SJSA1 (cell line): ENCODE data around the gene TBX21. TPM values are rescaled to one million over a fixed set of nuclear protein-coding genes. Genes with fewer than 3 reads are reported as not detected.
"Not testable (repeated sequence)": the region's sequence is repeated elsewhere in the genome, so short reads cannot be mapped to it uniquely, and the experiment has no call there.

Experiments
- DNase-seq, 2 experiments: peaks; one replicate each; pipeline ENCODE4 v3.0.0-alpha.2; 2015 to 2020; ENCODE audit warnings: low spot score in 2 of 2, low read depth in 1 of 2
- H3K27ac ChIP-seq: fragments of 250-450 bp; sonication (Bioruptor Pico); 2 replicates; pipeline ENCODE4 v1.5.1; 2020; ENCODE audit warnings: mild to moderate bottlenecking, moderate library complexity
- H3K27me3 ChIP-seq: fragments of 250-450 bp; sonication (Bioruptor Pico); replicated peaks from 2 replicates; pipeline ENCODE4 v1.5.1; 2020; ENCODE audit warnings: mild to moderate bottlenecking, moderate library complexity
- H3K36me3 ChIP-seq: fragments of 250-450 bp; sonication (Bioruptor Pico); 2 replicates; pipeline ENCODE4 v1.5.1; 2020; ENCODE audit warnings: mild to moderate bottlenecking
- H3K4me1 ChIP-seq: fragments of 250-450 bp; sonication (Bioruptor Pico); replicated peaks from 2 replicates; pipeline ENCODE4 v1.6.1; 2021; ENCODE audit warnings: mild to moderate bottlenecking
- H3K4me3 ChIP-seq: fragments of 250-450 bp; sonication (Bioruptor Pico); 2 replicates; pipeline ENCODE4 v1.5.1; 2020; ENCODE audit warnings: mild to moderate bottlenecking
- H3K9me3 ChIP-seq: fragments of 250-450 bp; sonication (Bioruptor Pico); replicated peaks from 2 replicates; pipeline ENCODE4 v1.5.1; 2020; ENCODE audit warnings: mild to moderate bottlenecking
- total RNA-seq: library from RNA; depleted of rRNA; stranded (reverse); fragments of >200 nt; shearing (Covaris generic); gene quantifications from 2 replicates; pipeline ENCODE4 v1.2.3, GENCODE V29; 2014

The TBX21 gene
- total RNA-seq, 1 experiment from 2014 or later: not detected

DNA sequence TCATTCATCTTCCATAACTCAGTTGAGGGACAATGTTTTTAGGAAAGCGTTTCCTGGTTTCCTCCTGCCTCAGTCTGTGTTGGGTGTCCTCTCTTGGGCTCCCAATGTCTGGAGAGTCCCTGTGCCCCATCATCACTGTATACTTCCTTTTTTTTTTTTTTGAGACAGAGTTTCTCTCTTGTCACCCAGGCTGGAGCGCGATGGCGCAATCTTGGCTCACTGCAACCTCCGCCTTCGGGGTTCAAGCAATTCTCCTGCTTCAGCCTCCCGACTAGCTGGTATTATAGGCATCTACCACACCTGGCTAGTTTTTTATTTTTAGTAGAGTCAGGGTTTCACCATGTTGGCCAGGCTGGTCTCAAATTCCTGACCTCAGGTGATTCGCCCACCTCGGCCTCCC is 40.6 kb downstream of the TBX21 start:
- not testable (repeated sequence) for DNase-seq, H3K4me1 ChIP-seq, H3K27ac ChIP-seq, H3K9me3 ChIP-seq, H3K36me3 ChIP-seq, H3K4me3 ChIP-seq
- peaks cover 33% of the 10 kb centered on the region for H3K27me3 ChIP-seq

DNA sequence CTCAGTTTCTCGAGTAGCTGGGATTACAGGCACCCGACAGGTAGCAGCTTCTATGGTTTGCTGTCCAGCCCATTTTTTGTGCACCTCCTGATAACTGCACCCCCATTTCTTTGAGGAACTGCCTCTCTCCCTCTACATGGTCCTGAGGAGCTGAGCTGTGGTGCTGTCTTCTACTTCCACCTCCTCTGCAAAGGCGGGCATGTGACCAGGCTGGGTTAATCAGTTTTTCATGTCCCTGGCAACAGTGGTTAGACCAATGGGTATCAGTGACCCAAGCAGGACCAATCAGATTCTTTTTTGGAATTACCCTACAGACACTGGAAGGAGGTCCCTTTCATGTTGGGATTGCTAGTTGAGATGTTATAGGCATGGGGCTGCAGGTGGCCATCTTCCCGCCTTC is 41.3 kb downstream of the TBX21 start:
- no peak for DNase-seq
- H3K9me3 ChIP-seq: no peaks in the 10 kb centered on the region; the same call in 1 of the 2 replicates
- no peak overlapping the region for H3K27ac ChIP-seq
- peaks cover 34% of the 10 kb centered on the region for H3K27me3 ChIP-seq
- H3K4me1 ChIP-seq: no peaks in the 10 kb centered on the region
- H3K36me3 ChIP-seq: no peaks in the 10 kb centered on the region
- no peak overlapping the region for H3K4me3 ChIP-seq

DNA sequence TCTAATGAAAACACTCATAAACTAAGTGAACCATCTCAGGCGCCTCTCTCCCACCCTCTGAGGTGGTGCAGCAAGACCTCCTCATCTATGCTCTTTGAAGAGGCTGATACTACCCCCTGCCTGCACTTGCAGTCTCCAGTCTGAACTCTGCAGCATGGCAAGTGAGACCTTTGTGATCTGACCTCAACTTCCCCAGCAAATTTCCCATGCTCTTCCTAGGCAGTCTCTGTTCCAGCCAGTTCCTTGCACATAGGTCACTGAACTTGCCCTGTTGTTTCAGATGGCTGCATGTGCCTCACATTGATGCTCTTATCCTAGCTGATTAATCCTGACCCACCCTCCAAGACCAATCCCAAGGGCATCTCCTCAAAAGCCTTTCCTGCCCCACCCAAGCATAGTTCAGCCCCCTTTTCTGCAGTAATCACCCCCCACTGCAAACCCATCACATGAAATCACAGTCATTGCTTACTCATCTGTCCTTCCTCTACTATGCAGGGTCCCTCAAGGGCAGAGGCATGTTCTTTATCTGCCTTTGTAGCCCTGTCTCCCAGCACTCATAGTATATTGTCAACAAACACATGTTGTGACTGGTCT is 42.0 kb downstream of the TBX21 start:
- Histone ChIP-seq H3K4me1 (no peaks in the 10 kb centered on the region), H3K27me3 (peaks cover 40% of the 10 kb centered on the region), H3K9me3 (no peaks in the 10 kb centered on the region; the same call in 1 of the 2 replicates), H3K27ac (no peak overlapping the region), H3K4me3 (no peak overlapping the region), H3K36me3 (no peaks in the 10 kb centered on the region)
- no peak for DNase-seq

DNA sequence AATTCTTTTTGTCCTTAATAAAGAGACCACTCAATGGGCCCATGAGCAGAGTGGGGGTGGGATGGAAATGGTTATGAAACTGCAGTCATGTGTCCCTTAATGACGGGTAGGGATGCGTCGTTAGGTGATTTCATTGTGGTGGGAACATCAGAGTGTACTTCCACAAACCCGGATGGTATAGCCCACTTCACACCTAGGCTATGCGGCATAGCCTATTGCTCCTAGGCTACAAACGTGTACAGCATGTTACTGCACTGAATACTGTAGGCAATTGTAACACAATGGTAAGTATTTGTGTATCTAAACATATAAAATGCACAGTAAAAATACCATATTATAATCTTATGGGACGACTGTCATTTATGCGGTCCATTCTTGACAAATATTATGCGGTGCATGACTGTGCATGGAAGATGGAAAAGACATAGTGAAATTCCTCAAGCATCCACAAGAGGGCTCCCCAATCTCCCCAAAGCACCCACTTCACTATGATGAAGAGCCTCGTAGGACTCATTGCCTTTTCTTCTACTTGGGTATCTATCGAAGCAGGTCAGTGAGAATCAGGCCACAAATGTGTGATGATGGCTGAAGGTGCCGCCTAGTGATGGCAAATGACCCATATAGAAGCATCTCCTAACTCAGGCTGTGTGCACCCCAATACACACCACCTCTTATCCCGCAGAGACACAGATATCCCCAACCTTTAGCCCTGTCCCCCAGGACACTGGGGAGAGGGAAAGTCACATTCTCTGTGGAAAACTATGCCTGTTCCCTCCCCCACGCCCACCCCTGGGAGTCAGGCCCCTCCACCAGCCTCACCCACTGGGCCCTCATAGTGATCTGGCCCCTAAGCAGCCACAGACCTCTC is 43.5 kb downstream of the TBX21 start:
- H3K27me3 ChIP-seq: peaks cover 53% of the 10 kb centered on the region
- no peaks in the 10 kb centered on the region for H3K4me1 ChIP-seq
- no peaks in the 10 kb centered on the region; the same call in 1 of the 2 replicates for H3K9me3 ChIP-seq
- peak; percentile 42 to 44 for DNase-seq
- H3K36me3 ChIP-seq: no peaks in the 10 kb centered on the region
- no peak overlapping the region for H3K27ac ChIP-seq
- no peak overlapping the region for H3K4me3 ChIP-seq

DNA sequence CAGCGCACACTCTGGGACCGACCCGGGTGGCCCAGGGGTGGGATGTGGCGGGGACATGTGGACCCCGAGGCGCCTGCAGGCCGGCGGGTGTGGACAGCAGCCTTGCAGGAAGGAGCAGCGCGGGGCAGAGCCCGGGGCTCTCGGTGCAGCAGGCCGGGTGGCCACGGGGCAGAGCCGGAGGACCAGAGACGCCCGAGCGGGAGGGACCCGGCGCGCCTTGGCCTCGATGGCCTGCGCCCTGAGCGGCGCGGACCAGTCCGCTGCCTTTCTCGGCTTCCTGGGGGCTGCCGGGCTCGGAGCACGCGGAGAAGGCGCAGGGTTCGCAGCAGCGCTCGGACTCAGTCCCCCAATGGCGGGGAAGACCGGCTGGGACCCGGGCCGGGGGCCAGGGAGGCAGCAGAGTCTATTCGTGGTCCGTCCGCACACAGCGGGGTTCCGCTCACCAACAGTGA is 45.2 kb downstream of the TBX21 start:
- Histone ChIP-seq H3K9me3 (peaks cover 3% of the 10 kb centered on the region; the same call in 1 of the 2 replicates), H3K36me3 (no peaks in the 10 kb centered on the region), H3K27me3 (peaks cover 62% of the 10 kb centered on the region), H3K27ac (no peak overlapping the region), H3K4me3 (no peak overlapping the region), H3K4me1 (no peaks in the 10 kb centered on the region)
- peak in 1 of 2 experiments; percentile 45 for DNase-seq

DNA sequence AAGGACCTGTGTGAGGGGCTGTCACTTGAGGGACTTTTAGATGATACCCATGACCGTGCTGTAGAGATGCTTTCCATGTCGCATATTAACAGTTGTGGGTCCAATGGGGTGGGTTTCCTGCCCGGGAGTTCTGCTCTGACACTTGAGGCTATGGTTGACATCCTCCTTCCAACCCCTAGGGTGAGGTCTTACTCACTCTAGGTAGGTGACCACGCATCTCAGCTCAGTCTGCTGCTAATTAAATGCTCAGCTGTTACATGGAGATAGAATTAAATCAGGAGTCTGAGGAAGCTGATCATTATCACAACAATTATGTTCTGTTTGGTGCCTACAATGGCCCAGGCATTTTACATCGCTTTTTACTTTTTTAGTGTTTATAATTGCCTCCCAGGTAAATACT is 48.4 kb downstream of the TBX21 start:
- Histone ChIP-seq H3K36me3 (no peaks in the 10 kb centered on the region), H3K9me3 (peaks cover 3% of the 10 kb centered on the region; the same call in 1 of the 2 replicates), H3K27ac (no peak overlapping the region), H3K4me3 (no peak overlapping the region), H3K4me1 (no peaks in the 10 kb centered on the region), H3K27me3 (peaks cover 59% of the 10 kb centered on the region)
- no peak for DNase-seq

DNA sequence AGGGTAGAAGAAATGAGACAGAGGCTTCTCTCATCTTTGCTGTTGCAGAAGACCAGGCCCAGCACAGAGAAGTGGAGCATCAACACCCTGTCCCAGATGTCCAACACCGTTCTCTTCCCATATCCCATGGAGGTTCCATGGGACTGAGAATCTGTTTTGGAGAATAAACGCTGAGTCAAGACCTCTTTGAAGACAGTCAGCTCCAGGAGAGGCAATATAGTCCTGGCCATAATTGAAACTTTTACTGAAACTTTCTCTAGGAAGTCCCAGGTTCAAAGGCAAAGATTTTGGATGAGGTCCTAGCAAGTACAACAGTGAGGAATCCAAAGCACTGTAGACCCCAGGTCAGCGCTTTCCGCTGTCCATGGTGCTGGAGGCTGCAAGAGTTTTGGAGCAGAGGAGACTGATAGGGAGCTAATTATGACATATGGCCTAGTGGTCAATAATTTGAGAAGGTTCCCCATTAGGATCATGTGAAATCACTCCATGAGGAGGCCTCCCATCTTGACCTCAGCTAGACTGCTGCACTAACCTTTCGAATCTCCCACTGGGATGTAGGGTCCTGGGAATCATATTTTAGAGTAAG is 52.6 kb downstream of the TBX21 start:
- Histone ChIP-seq H3K4me3 (no peak overlapping the region), H3K27me3 (peaks cover 59% of the 10 kb centered on the region), H3K27ac (no peak overlapping the region), H3K4me1 (peaks cover 10% of the 10 kb centered on the region), H3K9me3 (0 out of 2 replicates have a peak, but pooled peaks cover 3% of the 10 kb centered on the region), H3K36me3 (no peaks in the 10 kb centered on the region)
- DNase-seq: peak in 1 of 2 experiments; percentile 48

DNA sequence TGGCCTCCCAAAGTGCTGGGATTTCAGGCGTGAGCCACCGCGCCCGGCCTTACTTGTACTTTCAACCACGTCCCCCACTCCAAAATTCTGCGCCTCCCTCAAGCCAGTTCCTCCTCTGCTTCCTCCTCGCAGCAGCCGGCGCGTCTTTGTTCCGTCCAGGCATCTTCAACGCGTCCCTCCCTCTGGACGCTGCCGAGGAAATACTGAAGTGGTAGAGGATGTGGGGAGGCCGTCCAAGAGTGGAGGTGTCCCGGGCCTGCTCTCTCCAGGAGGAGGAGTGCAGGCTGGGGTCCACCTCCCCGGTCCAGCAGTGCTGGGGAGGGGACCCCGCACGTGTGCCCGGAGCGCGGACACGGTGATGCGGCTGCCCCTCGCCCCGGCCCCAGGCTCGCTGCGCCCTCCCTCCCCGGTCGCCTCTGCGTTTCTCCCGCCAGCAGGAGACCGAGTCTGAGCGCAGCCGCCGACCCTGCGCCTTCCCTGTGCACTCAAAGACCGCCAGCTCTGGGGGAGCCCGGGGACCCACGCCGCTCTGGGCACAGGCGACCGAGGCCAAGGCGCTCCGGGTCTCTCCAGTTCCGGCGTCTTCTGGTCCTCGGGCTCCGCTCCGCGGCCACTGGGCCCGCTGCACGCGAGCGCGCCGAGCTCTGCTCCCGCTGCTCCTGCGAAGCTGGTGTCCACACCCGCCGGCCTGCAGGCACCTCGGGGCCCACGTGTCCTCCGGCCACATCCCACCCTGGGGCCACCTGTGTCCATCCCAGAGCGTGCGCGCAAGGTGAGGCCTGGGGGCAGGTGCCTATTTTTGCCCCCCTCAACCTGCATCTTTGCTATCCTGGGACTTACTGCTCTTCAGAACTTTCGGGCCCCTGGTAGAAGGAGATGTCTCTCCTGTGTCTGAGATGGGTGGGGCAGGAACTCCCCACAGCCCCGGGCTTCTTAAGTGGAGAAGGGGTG is 56.9 kb downstream of the TBX21 start:
- DNase-seq: peak; percentile 37 to 56
- no peaks in the 10 kb centered on the region for H3K36me3 ChIP-seq
- peak overlapping the region; percentile 6; the same call in 1 of the 2 replicates for H3K4me3 ChIP-seq
- H3K27me3 ChIP-seq: peaks cover 73% of the 10 kb centered on the region
- peaks cover 10% of the 10 kb centered on the region for H3K4me1 ChIP-seq
- H3K27ac ChIP-seq: no peak overlapping the region
- no peaks in the 10 kb centered on the region for H3K9me3 ChIP-seq

DNA sequence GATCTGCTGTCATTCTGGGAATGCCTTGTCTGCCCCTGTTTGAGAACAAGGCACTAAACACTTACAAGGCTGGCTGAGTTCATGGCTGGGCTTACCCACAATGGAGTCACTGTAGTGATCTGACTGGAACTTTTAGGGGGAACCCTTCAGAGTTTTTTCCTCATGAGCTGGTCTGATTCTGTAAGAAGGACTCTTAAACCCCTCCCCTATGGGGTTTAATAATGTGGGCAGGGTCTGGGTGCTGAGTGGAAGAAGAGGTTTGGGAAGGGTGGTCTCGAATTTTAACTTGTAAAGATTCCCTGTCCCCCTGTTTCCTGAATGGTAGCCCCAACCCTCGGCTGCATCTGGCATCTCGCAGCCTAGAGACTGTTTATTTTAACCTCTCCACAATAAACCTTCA is 58.0 kb downstream of the TBX21 start:
- no peaks in the 10 kb centered on the region for H3K36me3 ChIP-seq
- no peak overlapping the region for H3K27ac ChIP-seq
- H3K4me1 ChIP-seq: peaks cover 10% of the 10 kb centered on the region
- no peak overlapping the region for H3K4me3 ChIP-seq
- H3K9me3 ChIP-seq: no peaks in the 10 kb centered on the region
- DNase-seq: peak in 1 of 2 experiments; percentile 27
- peaks cover 84% of the 10 kb centered on the region for H3K27me3 ChIP-seq

DNA sequence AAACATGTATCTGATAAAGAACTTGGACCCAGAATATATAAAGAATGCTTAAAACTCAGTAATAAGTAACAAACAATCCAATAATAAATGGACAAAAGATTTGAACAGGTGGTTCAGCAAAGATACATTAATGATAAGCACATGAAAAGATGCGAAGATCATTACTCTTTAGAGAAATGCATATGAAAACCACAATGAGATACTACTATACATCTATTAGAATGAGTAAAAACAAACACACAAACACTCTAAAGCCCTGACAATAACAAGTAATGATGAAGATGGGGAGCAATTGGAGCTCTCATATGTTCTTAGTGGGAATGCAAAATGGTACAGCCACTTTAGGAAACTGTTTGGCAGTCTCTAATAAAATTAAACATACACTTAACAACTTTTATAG is 59.4 kb downstream of the TBX21 start:
- H3K27ac ChIP-seq: no peak overlapping the region
- H3K4me1 ChIP-seq: peaks cover 10% of the 10 kb centered on the region
- H3K9me3 ChIP-seq: no peaks in the 10 kb centered on the region
- H3K4me3 ChIP-seq: no peak overlapping the region
- DNase-seq: no peak
- no peaks in the 10 kb centered on the region for H3K36me3 ChIP-seq
- H3K27me3 ChIP-seq: peaks cover 81% of the 10 kb centered on the region

DNA sequence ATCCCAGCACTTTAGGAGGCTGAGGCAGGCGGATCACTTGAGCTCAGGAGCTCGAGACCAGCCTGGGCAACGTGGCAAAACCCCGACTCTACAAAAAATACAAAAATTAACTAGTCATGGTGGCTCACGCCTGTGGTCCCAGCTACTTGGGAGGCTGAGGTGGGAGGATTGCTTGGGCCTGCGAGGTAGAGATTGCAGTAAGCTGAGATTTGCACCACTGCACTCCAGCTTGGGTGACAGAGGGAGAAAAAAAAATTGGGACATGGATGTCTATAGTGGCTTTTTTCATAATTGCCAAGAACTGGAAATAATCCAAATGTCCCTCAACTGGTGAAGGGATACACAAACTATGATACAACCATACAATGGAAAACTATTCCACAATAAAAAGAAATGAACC is 59.9 kb downstream of the TBX21 start:
- Histone ChIP-seq H3K4me3 (no peak overlapping the region), H3K4me1 (peaks cover 10% of the 10 kb centered on the region), H3K36me3 (no peaks in the 10 kb centered on the region), H3K27me3 (peaks cover 84% of the 10 kb centered on the region), H3K9me3 (no peaks in the 10 kb centered on the region), H3K27ac (no peak overlapping the region)
- peak in 1 of 2 experiments; percentile 16 for DNase-seq
